Neural progenitor cell (in vitro differentiated cells): ENCODE measurements around the gene PSD4. TPM values are rescaled to one million over a fixed set of nuclear protein-coding genes. Genes with fewer than 3 reads are reported as not detected.

Source experiments
- DNase-seq: peaks from one replicate; pipeline ENCODE4 v3.0.0-alpha.2; 2016; ENCODE audit warnings: low spot score
- H2AFZ ChIP-seq: fragments of 200-600 bp; sonication (generic); replicated peaks from 2 replicates; pipeline ENCODE4 v1.6.1; 2016; ENCODE audit warnings: antibody characterized with exemption
- H3F3A ChIP-seq: fragments of 200-600 bp; sonication (generic); 2 replicates; pipeline ENCODE4 v1.6.1; 2016; ENCODE audit warnings: antibody characterized with exemption, low read depth
- H3K27ac ChIP-seq: fragments of 200-600 bp; sonication (generic); 2 replicates; pipeline ENCODE4 v1.5.1; 2016; ENCODE audit warnings: mild to moderate bottlenecking
- H3K27me3 ChIP-seq: fragments of 200-600 bp; sonication (generic); 2 replicates; pipeline ENCODE4 v1.6.1; 2016; ENCODE audit warnings: mild to moderate bottlenecking, moderate library complexity
- H3K36me3 ChIP-seq: fragments of 200-600 bp; sonication (generic); 2 replicates; pipeline ENCODE4 v1.5.1; 2016
- H3K4me1 ChIP-seq: fragments of 200-600 bp; sonication (generic); 2 replicates; pipeline ENCODE4 v1.6.1; 2016; ENCODE audit warnings: mixed run types
- H3K4me2 ChIP-seq: fragments of 200-600 bp; sonication (generic); 2 replicates; pipeline ENCODE4 v1.6.1; 2016
- H3K4me3 ChIP-seq: fragments of 200-600 bp; sonication (generic); 2 replicates; pipeline ENCODE4 v1.5.1; 2016
- H3K79me2 ChIP-seq: fragments of 200-600 bp; sonication (generic); 2 replicates; pipeline ENCODE4 v1.6.1; 2016; ENCODE audit warnings: low read depth
- H3K9ac ChIP-seq: fragments of 200-600 bp; sonication (generic); 2 replicates; pipeline ENCODE4 v1.6.1; 2016
- H3K9me3 ChIP-seq: fragments of 200-600 bp; sonication (generic); 2 replicates; pipeline ENCODE4 v1.5.1; 2016; ENCODE audit warnings: low read depth
- H4K20me1 ChIP-seq: fragments of 200-600 bp; sonication (generic); 2 replicates; pipeline ENCODE4 v1.6.1; 2016; ENCODE audit warnings: low read depth
- H3K27ac Mint-ChIP-seq: 3 replicates; pipeline ENCODE4 v1.8.0; 2021; ENCODE audit warnings: mixed read lengths
- H3K27me3 Mint-ChIP-seq: 2 replicates; pipeline ENCODE4 v1.8.0; 2022; ENCODE audit warnings: low read depth, mild to moderate bottlenecking, inconsistent platforms, moderate library complexity, mixed read lengths; ENCODE audit not compliant: insufficient read depth
- H3K36me3 Mint-ChIP-seq: 3 replicates; pipeline ENCODE4 v1.8.0; 2021; ENCODE audit warnings: mixed read lengths
- H3K4me1 Mint-ChIP-seq: 3 replicates; pipeline ENCODE4 v1.8.0; 2021; ENCODE audit warnings: mixed read lengths
- H3K4me3 Mint-ChIP-seq: 3 replicates; pipeline ENCODE4 v1.8.0; 2021; ENCODE audit warnings: mild to moderate bottlenecking, moderate library complexity, mixed read lengths
- H3K9me3 Mint-ChIP-seq: 3 replicates; pipeline ENCODE4 v1.8.0; 2020; ENCODE audit warnings: mixed read lengths
- EZH2 ChIP-seq: fragments of 200-600 bp; sonication (generic); IDR thresholded peaks from 2 replicates; pipeline ENCODE4 v1.6.1; 2017; ENCODE audit warnings: antibody characterized with exemption, mild to moderate bottlenecking, moderate library complexity
- EZH2phosphoT487 ChIP-seq: fragments of 200-600 bp; sonication (generic); IDR thresholded peaks from 2 replicates; pipeline ENCODE4 v1.6.1; 2017; ENCODE audit warnings: antibody characterized with exemption
- total RNA-seq: library from RNA; depleted of rRNA; stranded (reverse); fragments of >200 nt; gene quantifications from 2 replicates; pipeline ENCODE4 v1.2.3, GENCODE V29; 2015; ENCODE audit warnings: low replicate concordance
- TF ChIP-seq, protein P1 (sequence below): fragments of 200-600 bp; sonication (generic); IDR thresholded peaks from 2 replicates; pipeline ENCODE4 v1.5.1; 2017; ENCODE audit warnings: antibody characterized with exemption, mild to moderate bottlenecking

The PSD4 gene
- total RNA-seq, 1 donor from 2014 or later = 0.02 TPM

- no peaks in the 10 kb centered on the region for H3K27me3 ChIP-seq
- Mint-ChIP-seq H3K36me3 (no peaks in the 10 kb centered on the region), H3K27ac (no peak overlapping the region), H3K4me3 (no peak overlapping the region), H3K4me1 (no peaks in the 10 kb centered on the region), H3K27me3 (no peaks in the 10 kb centered on the region), H3K9me3 (no peaks in the 10 kb centered on the region)
- no peaks in the 10 kb centered on the region for H3F3A ChIP-seq
- H3K4me1 ChIP-seq = no peaks in the 10 kb centered on the region
- no peak overlapping the region for H3K27ac ChIP-seq
- no peak overlapping the region for H3K4me3 ChIP-seq
- H3K9ac ChIP-seq = no peak overlapping the region
- no peaks in the 10 kb centered on the region for H3K9me3 ChIP-seq
- H3K36me3 ChIP-seq = no peaks in the 10 kb centered on the region
- no peak for DNase-seq
- H2AFZ ChIP-seq = no peak overlapping the region
- no peaks in the 10 kb centered on the region for H3K79me2 ChIP-seq
- H4K20me1 ChIP-seq = no peaks in the 10 kb centered on the region
- TF ChIP-seq, protein P1, sequence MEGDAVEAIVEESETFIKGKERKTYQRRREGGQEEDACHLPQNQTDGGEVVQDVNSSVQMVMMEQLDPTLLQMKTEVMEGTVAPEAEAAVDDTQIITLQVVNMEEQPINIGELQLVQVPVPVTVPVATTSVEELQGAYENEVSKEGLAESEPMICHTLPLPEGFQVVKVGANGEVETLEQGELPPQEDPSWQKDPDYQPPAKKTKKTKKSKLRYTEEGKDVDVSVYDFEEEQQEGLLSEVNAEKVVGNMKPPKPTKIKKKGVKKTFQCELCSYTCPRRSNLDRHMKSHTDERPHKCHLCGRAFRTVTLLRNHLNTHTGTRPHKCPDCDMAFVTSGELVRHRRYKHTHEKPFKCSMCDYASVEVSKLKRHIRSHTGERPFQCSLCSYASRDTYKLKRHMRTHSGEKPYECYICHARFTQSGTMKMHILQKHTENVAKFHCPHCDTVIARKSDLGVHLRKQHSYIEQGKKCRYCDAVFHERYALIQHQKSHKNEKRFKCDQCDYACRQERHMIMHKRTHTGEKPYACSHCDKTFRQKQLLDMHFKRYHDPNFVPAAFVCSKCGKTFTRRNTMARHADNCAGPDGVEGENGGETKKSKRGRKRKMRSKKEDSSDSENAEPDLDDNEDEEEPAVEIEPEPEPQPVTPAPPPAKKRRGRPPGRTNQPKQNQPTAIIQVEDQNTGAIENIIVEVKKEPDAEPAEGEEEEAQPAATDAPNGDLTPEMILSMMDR = no peak
- TF ChIP-seq EZH2 = no peak
- TF ChIP-seq EZH2phosphoT487 = no peak
- no peak overlapping the region for H3K4me2 ChIP-seq
These were observed 44.2 kb upstream of the PSD4 start for GRCh38 chr2:113129519-113130078.

DNA sequence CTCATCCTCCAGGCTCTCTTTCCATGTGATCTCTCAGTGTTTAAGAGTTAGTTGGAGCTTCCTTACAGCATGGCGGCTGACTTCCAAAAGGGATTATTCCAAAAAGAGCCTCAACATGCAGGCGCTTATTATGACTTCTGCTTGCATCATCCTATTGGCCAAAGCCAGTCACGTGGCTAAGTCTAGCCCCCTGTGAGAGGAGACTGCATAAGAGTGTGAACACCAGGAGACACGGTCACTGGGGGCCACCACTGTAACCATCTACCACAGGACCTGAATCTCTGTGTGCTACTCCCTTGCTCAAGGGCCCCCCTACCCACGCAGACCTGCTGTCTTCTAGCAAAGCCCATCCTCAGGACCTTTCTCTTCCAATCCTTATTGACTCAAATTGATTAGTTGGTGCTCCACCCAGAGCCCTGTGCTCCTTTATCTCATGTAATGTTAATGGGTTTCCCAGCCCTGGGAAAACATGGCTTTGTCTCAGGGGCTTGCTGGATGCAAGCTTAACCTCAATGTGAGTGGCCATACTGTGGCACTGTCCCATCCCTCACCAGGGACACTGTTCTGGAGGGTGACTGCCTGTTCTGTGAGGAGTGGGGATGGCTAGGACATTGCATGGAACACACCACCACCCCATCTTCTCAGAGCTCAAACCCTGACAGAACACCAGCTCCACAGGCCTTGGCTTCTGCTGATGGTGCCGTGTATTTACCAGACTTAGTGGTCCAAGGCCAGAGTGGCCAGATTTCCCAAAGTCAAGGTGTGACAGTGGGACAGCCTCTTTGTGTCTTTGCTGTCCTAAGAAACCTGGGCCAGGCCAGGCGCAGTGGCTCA, 42.2 kb upstream of the PSD4 start:
- H3K4me3 Mint-ChIP-seq = no peak overlapping the region
- H3K36me3 Mint-ChIP-seq = no peaks in the 10 kb centered on the region
- no peaks in the 10 kb centered on the region for H3K4me1 ChIP-seq
- no peaks in the 10 kb centered on the region for H4K20me1 ChIP-seq
- no peak overlapping the region for H3K4me3 ChIP-seq
- no peak overlapping the region for H3K27ac Mint-ChIP-seq
- no peak overlapping the region for H3K27ac ChIP-seq
- H3K9me3 Mint-ChIP-seq = no peaks in the 10 kb centered on the region
- TF ChIP-seq EZH2 (no peak), EZH2phosphoT487 (no peak)
- H3K9me3 ChIP-seq = no peaks in the 10 kb centered on the region
- DNase-seq = no peak
- no peaks in the 10 kb centered on the region for H3F3A ChIP-seq
- H3K79me2 ChIP-seq = no peaks in the 10 kb centered on the region
- no peaks in the 10 kb centered on the region for H3K36me3 ChIP-seq
- H2AFZ ChIP-seq = no peak overlapping the region
- H3K27me3 ChIP-seq = no peaks in the 10 kb centered on the region
- no peaks in the 10 kb centered on the region for H3K27me3 Mint-ChIP-seq
- H3K9ac ChIP-seq = no peak overlapping the region
- no peaks in the 10 kb centered on the region for H3K4me1 Mint-ChIP-seq
- H3K4me2 ChIP-seq = no peak overlapping the region

DNA sequence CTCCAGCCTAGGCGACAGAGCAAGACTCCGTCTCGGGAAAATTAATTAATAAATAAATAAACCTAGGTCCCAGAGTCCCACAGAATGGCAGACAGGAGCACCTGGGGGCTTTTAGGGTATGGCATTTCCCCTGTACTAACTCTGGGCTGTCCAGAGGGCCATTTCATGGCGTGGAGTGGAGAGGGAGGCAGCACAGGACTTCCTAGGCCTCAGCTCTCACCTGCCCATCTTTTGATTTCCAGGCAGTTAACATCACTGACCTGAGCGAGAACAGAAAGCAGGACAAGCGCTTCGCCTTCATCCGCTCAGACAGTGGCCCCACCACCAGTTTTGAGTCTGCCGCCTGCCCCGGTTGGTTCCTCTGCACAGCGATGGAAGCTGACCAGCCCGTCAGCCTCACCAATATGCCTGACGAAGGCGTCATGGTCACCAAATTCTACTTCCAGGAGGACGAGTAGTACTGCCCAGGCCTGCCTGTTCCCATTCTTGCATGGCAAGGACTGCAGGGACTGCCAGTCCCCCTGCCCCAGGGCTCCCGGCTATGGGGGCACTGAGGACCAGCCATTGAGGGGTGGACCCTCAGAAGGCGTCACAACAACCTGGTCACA, 41.3 kb upstream of the PSD4 start:
- peaks cover 5% of the 10 kb centered on the region for H3K4me1 Mint-ChIP-seq
- H3K27me3 Mint-ChIP-seq = no peaks in the 10 kb centered on the region
- no peaks in the 10 kb centered on the region for H3K9me3 Mint-ChIP-seq
- H3K36me3 ChIP-seq = no peaks in the 10 kb centered on the region
- H3K79me2 ChIP-seq = no peaks in the 10 kb centered on the region
- no peak overlapping the region for H3K9ac ChIP-seq
- H4K20me1 ChIP-seq = no peaks in the 10 kb centered on the region
- no peak overlapping the region for H3K27ac Mint-ChIP-seq
- no peak overlapping the region for H2AFZ ChIP-seq
- TF ChIP-seq EZH2phosphoT487 = no peak
- TF ChIP-seq, protein P1 = no peak
- TF ChIP-seq EZH2 = no peak
- H3K4me3 Mint-ChIP-seq = no peak overlapping the region
- H3K4me1 ChIP-seq = no peaks in the 10 kb centered on the region
- DNase-seq = no peak
- H3K27me3 ChIP-seq = no peaks in the 10 kb centered on the region
- H3K36me3 Mint-ChIP-seq = no peaks in the 10 kb centered on the region
- H3K27ac ChIP-seq = no peak overlapping the region
- H3K9me3 ChIP-seq = no peaks in the 10 kb centered on the region
- no peaks in the 10 kb centered on the region for H3F3A ChIP-seq
- no peak overlapping the region for H3K4me2 ChIP-seq
- no peak overlapping the region for H3K4me3 ChIP-seq
